H1 (cell line): Measurements from ENCODE around the gene SLC38A8. TPM values are rescaled to one million over a fixed set of nuclear protein-coding genes. Genes with fewer than 3 reads are reported as not detected.

ENCODE experiments used
- CTCF ChIA-PET: fragments of 300-600 bp; sonication (Branson Sonifier 250); formaldehyde crosslinking; loops from one replicate; lab custom pipeline; 2021; ENCODE audit not compliant: partially characterized antibody; lab: Charles Lee
- POLR2A ChIA-PET: fragments of 300-600 bp; sonication (Branson Sonifier 250); formaldehyde crosslinking; loops from one replicate; lab custom pipeline; 2021; ENCODE audit warnings: inconsistent platforms; ENCODE audit not compliant: partially characterized antibody; lab: Charles Lee
- DNase-seq, 2 experiments: peaks; one replicate each; pipeline versions ENCODE4 v3.0.0 to v3.0.0-alpha.2; 2010 to 2022; ENCODE audit warnings: low spot score in 2 of 2, low read depth in 1 of 2, mixed read lengths in 1 of 2
- FAIRE-seq: peaks from 2 replicates; lab custom pipeline; 2011; peaks lifted over from hg19 to GRCh38; lab: Jason Lieb, UNC
- H2AFZ ChIP-seq: 2 replicates; pipeline ENCODE4 v1.8.1; 2012; ENCODE audit warnings: low read length, inconsistent platforms
- H2AK5ac ChIP-seq: 2 replicates; pipeline ENCODE4 v1.6.1; 2013; ENCODE audit warnings: low read depth, low read length
- H2BK120ac ChIP-seq: replicated peaks from 2 replicates; pipeline ENCODE3; 2013; ENCODE audit warnings: low read depth, low read length, inconsistent platforms
- H2BK12ac ChIP-seq: 2 replicates; pipeline ENCODE4 v1.6.1; 2013; ENCODE audit warnings: low read depth, low read length
- H2BK15ac ChIP-seq: 2 replicates; pipeline ENCODE4 v1.6.1; 2013; ENCODE audit warnings: low read length
- H2BK20ac ChIP-seq: 2 replicates; pipeline ENCODE4 v1.6.1; 2013; ENCODE audit warnings: low read length
- H2BK5ac ChIP-seq: 2 replicates; pipeline ENCODE4 v1.6.1; 2013; ENCODE audit warnings: low read depth, low read length
- H3K14ac ChIP-seq: 2 replicates; pipeline ENCODE4 v1.6.1; 2013; ENCODE audit warnings: inconsistent platforms; ENCODE audit not compliant: insufficient read length
- H3K18ac ChIP-seq: 2 replicates; pipeline ENCODE4 v1.6.1; 2013; ENCODE audit warnings: low read length; ENCODE audit errors: extremely low read depth
- H3K23ac ChIP-seq: 2 replicates; pipeline ENCODE4 v1.6.1; 2013; ENCODE audit warnings: inconsistent platforms; ENCODE audit not compliant: insufficient read length
- H3K23me2 ChIP-seq: 2 replicates; pipeline ENCODE4 v1.6.1; 2013; ENCODE audit warnings: low read depth, low read length
- H3K27ac ChIP-seq: 2 replicates; pipeline ENCODE4 v1.6.1; 2011; ENCODE audit warnings: low read depth, low read length, inconsistent platforms
- H3K27me3 ChIP-seq, 4 experiments: replicated peaks in 1 of 4; 1 replicate in 1 of 4; 2 replicates in 3 of 4; pipeline versions ENCODE4 v1.6.1 to v1.8.1; 2011 to 2013; ENCODE audit warnings: low read length in 3 of 4, mild to moderate bottlenecking in 3 of 4, inconsistent platforms in 2 of 4, mixed read lengths in 2 of 4, moderate library complexity in 1 of 4; ENCODE audit not compliant: control insufficient read depth in 3 of 4, insufficient read depth in 3 of 4; ENCODE audit errors: extremely low read depth in 1 of 4
- H3K36me3 ChIP-seq, 4 experiments: 2 replicates each; pipeline versions ENCODE4 v1.6.1 to v1.8.1; 2011 to 2013; ENCODE audit warnings: mild to moderate bottlenecking in 4 of 4, low read length in 3 of 4, moderate library complexity in 2 of 4, control low read depth in 1 of 4, inconsistent platforms in 1 of 4; ENCODE audit not compliant: insufficient read depth in 4 of 4, control insufficient read depth in 2 of 4
- H3K4ac ChIP-seq: replicated peaks from 2 replicates; pipeline ENCODE3; 2013; ENCODE audit warnings: low read length, low read depth, mixed read lengths, inconsistent platforms; ENCODE audit not compliant: insufficient read length
- H3K4me1 ChIP-seq, 4 experiments: replicated peaks in 1 of 4; 1 replicate in 1 of 4; 2 replicates in 3 of 4; pipeline versions ENCODE4 v1.6.1 to v1.8.1; 2011 to 2013; ENCODE audit warnings: low read length in 3 of 4, inconsistent platforms in 2 of 4, mixed read lengths in 1 of 4; ENCODE audit not compliant: insufficient read depth in 4 of 4, control insufficient read depth in 3 of 4
- H3K4me2 ChIP-seq, 2 experiments: 2 replicates each; pipeline versions ENCODE4 v1.6.1 to v1.8.1; 2011 to 2013; ENCODE audit warnings: low read depth in 2 of 2, low read length in 2 of 2, control low read depth in 1 of 2, inconsistent platforms in 1 of 2, mild to moderate bottlenecking in 1 of 2; ENCODE audit not compliant: insufficient read depth in 1 of 2
- H3K4me3 ChIP-seq, 4 experiments: fragments of 200-600, 300-600 bp in 1 of 4; sonication (generic), shearing (Covaris generic), sonication (Bioruptor Twin) in 1 of 4; 2 replicates each; pipeline versions ENCODE4 v1.5.1 to v1.8.1; 2011 to 2016; ENCODE audit warnings: low read length in 4 of 4, low read depth in 3 of 4, control low read depth in 2 of 4, inconsistent platforms in 2 of 4, mild to moderate bottlenecking in 2 of 4, mixed read lengths in 1 of 4, moderate library complexity in 1 of 4; ENCODE audit not compliant: insufficient read depth in 2 of 4; ENCODE audit errors: extremely low read depth in 1 of 4
- H3K56ac ChIP-seq: replicated peaks from 2 replicates; pipeline ENCODE3; 2013; ENCODE audit warnings: low read depth, mild to moderate bottlenecking, mixed read lengths, low read length, inconsistent platforms; ENCODE audit not compliant: insufficient read length
- H3K79me1 ChIP-seq: 2 replicates; pipeline ENCODE4 v1.6.1; 2013; ENCODE audit warnings: low read depth, low read length, control low read depth
- H3K79me2 ChIP-seq, 2 experiments: 2 replicates each; pipeline versions ENCODE4 v1.6.1 to v1.8.1; 2012 to 2013; ENCODE audit warnings: low read length in 2 of 2, mild to moderate bottlenecking in 2 of 2, inconsistent platforms in 1 of 2; ENCODE audit not compliant: insufficient read depth in 2 of 2, control insufficient read depth in 1 of 2
- H3K9ac ChIP-seq, 4 experiments: replicated peaks in 1 of 4; 1 replicate in 1 of 4; 2 replicates in 3 of 4; pipeline versions ENCODE4 v1.6.1 to v1.8.1; 2011 to 2013; ENCODE audit warnings: low read depth in 3 of 4, low read length in 3 of 4, control low read depth in 2 of 4, mild to moderate bottlenecking in 2 of 4, moderate library complexity in 2 of 4, inconsistent platforms in 1 of 4; ENCODE audit errors: extremely low read depth in 1 of 4
- H3K9me3 ChIP-seq, 2 experiments: 2 replicates each; pipeline versions ENCODE4 v1.6.1 to v1.8.1; 2012 to 2013; ENCODE audit warnings: mild to moderate bottlenecking in 2 of 2, moderate library complexity in 2 of 2, control low read depth in 1 of 2, inconsistent platforms in 1 of 2, low read depth in 1 of 2, low read length in 1 of 2, mixed read lengths in 1 of 2; ENCODE audit not compliant: insufficient read depth in 2 of 2
- H4K20me1 ChIP-seq, 2 experiments: replicated peaks in 1 of 2; 2 replicates each; pipeline versions ENCODE3 to v1.8.1; 2011 to 2013; ENCODE audit warnings: inconsistent platforms in 2 of 2, low read length in 2 of 2, mild to moderate bottlenecking in 1 of 2; ENCODE audit not compliant: insufficient read depth in 2 of 2, control insufficient read depth in 1 of 2
- H4K5ac ChIP-seq: 2 replicates; pipeline ENCODE4 v1.6.1; 2013; ENCODE audit warnings: low read length, low read depth, mixed read lengths, inconsistent platforms; ENCODE audit not compliant: insufficient read length
- H4K8ac ChIP-seq: 2 replicates; pipeline ENCODE4 v1.8.0; 2013; ENCODE audit warnings: mild to moderate bottlenecking, moderate library complexity, low read length, inconsistent platforms; ENCODE audit not compliant: insufficient read depth; ENCODE audit errors: extremely low read depth
- H4K91ac ChIP-seq: replicated peaks from 2 replicates; pipeline ENCODE3; 2013; ENCODE audit warnings: low read length, mixed read lengths, inconsistent platforms; ENCODE audit not compliant: insufficient read length
- CTCF ChIP-seq, 3 experiments: IDR thresholded peaks; 1 replicate in 2 of 3; 2 replicates in 1 of 3; pipeline versions ENCODE4 v1.5.1 to v1.6.1; 2011; ENCODE audit warnings: low read length in 3 of 3, mild to moderate bottlenecking in 3 of 3, inconsistent platforms in 2 of 3, low read depth in 1 of 3, moderate library complexity in 1 of 3; ENCODE audit not compliant: insufficient read depth in 1 of 3; ENCODE audit errors: control extremely low read depth in 1 of 3
- GTF2F1 ChIP-seq: IDR thresholded peaks from 2 replicates; pipeline ENCODE4 v1.6.1; 2012; ENCODE audit warnings: low read depth, low read length, improper control_type of control experiment, borderline replicate concordance
- KDM5A ChIP-seq: fragments of 200-600 bp; IDR thresholded peaks from 2 replicates; pipeline ENCODE4 v1.7.1; 2012; ENCODE audit warnings: mild to moderate bottlenecking, low read length, inconsistent platforms, mixed read lengths
- MAFK ChIP-seq: IDR thresholded peaks from 2 replicates; pipeline ENCODE4 v1.6.1; 2012; ENCODE audit warnings: low read depth, mild to moderate bottlenecking, improper control_type of control experiment, low read length
- RBBP5 ChIP-seq: IDR thresholded peaks from 2 replicates; pipeline ENCODE4 v1.7.1; 2012; ENCODE audit warnings: low read depth, mild to moderate bottlenecking, inconsistent platforms, low read length, moderate library complexity, borderline replicate concordance
- SIX5 ChIP-seq: IDR thresholded peaks from 2 replicates; pipeline ENCODE4 v1.6.1; 2011; ENCODE audit warnings: mild to moderate bottlenecking, low read depth, low read length
- TAF1 ChIP-seq: IDR thresholded peaks from 2 replicates; pipeline ENCODE4 v1.6.1; 2011; ENCODE audit warnings: mild to moderate bottlenecking, low read depth, low read length
- TBP ChIP-seq: IDR thresholded peaks from 2 replicates; pipeline ENCODE4 v1.6.1; 2011; ENCODE audit warnings: low read depth, low read length, improper control_type of control experiment
- TEAD4 ChIP-seq: IDR thresholded peaks from 2 replicates; pipeline ENCODE4 v1.6.1; 2012; ENCODE audit warnings: low read depth, low read length, inconsistent platforms, mixed read lengths
- WGBS, 2 experiments: shearing (Covaris generic) in 1 of 2; methylation state at CpG; one replicate each; pipeline versions ENCODE4 v1.1.6 to v1.1.7; 2013 to 2015; ENCODE audit warnings: low lambda C conversion rate in 2 of 2, mixed read lengths in 2 of 2, inconsistent platforms in 1 of 2, low coverage in 1 of 2, missing lambda C conversion rate in 1 of 2; ENCODE audit not compliant: insufficient replicate concordance in 2 of 2, insufficient coverage in 1 of 2, insufficient read length in 1 of 2; ENCODE audit errors: extremely low coverage in 1 of 2, missing lambda C conversion rate in 1 of 2; 5-methylcytosine and 5-hydroxymethylcytosine counted together
- polyA plus RNA-seq, 7 experiments: library from polyadenylated mRNA; depleted of rRNA in 3 of 7; stranded (reverse) in 5 of 7; unstranded in 2 of 7; fragments of >200 nt in 5 of 7; fragments of 200-250 nt in 2 of 7; gene quantifications; 1 replicate in 5 of 7; 2 replicates in 1 of 7; 4 replicates in 1 of 7; pipeline versions ENCODE4 v1.2.1 to v1.2.3, GENCODE V29; 2011 to 2013; ENCODE audit warnings: missing spikeins in 2 of 7, mixed read lengths in 2 of 7
- total RNA-seq: library from RNA; stranded (reverse); fragmentation: NEBNext Ultra II Directional; extraction: Animal tissue kit (Norgen Biotek cat#: 25700); gene quantifications from 2 replicates; pipeline ENCODE4 v1.2.1, GENCODE V29; 2021
- TF ChIP-seq, protein P1 (sequence below): IDR thresholded peaks from 2 replicates; pipeline ENCODE4 v1.6.1; 2012; ENCODE audit warnings: inconsistent platforms
- TF ChIP-seq, protein P2 (sequence below): IDR thresholded peaks from 2 replicates; pipeline ENCODE4 v1.6.1; 2012; ENCODE audit warnings: inconsistent platforms

The SLC38A8 gene
- total and polyA plus RNA-seq, 2 of the 8 experiments (the other 6 are each of a cell fraction or from before 2014, with no cell fraction given), result 0.08 TPM; not detected in 1

DNA sequence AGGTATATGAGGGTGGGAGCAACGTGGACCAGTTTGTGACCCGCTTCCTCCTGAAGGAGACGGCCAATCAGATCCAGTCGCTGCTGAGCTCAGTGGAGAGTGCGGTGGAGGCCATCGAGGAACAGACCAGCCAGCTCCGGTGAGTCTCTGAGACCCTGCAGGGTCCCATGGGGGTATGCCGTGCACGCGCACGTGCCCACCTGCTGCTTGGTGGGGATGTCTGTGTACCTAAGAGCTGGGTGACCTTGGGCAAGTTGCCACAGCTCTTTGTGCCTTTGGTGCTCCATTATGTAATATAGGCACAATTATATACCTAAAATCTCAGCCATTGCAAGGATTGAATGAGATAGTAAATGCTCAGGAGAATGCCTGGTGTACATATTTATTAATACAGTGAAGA, 52.1 kb downstream of the SLC38A8 start:
- no peak overlapping the region for H2AK5ac ChIP-seq
- H3K4me3 ChIP-seq, result no peak overlapping the region
- no peak overlapping the region for H3K18ac ChIP-seq
- H4K8ac ChIP-seq, result no peak overlapping the region
- no peaks in the 10 kb centered on the region for H3K27me3 ChIP-seq
- H3K23me2 ChIP-seq, result no peaks in the 10 kb centered on the region
- H3K9me3 ChIP-seq, result no peaks in the 10 kb centered on the region
- no peak overlapping the region for H4K91ac ChIP-seq
- H2BK120ac ChIP-seq, result no peak overlapping the region
- H2BK20ac ChIP-seq, result no peak overlapping the region
- POLR2A ChIA-PET, result no interaction called here
- DNase-seq, result no peak
- H3K36me3 ChIP-seq, result no peaks in the 10 kb centered on the region; a peak in 1 of 8 replicates
- no peaks in the 10 kb centered on the region for H3K79me1 ChIP-seq
- no peak overlapping the region for H3K4ac ChIP-seq
- peaks cover 0 to 2% of the 10 kb centered on the region in 2 experiments for H4K20me1 ChIP-seq
- no peak for FAIRE-seq
- no peaks in the 10 kb centered on the region for H3K79me2 ChIP-seq
- H2BK12ac ChIP-seq, result no peak overlapping the region
- WGBS, 2 experiments, result 90% methylated on average over 11 of the region's 11 CpGs; no CpG with 5 or more reads in 1 of the 2 experiments
- peaks cover 2 to 7% (median 4%) of the 10 kb centered on the region in 4 experiments; a peak in 4 of 7 replicates for H3K4me1 ChIP-seq
- no peak overlapping the region for H2AFZ ChIP-seq
- H3K9ac ChIP-seq, result no peak overlapping the region
- H3K27ac ChIP-seq, result no peak overlapping the region
- no peak overlapping the region for H4K5ac ChIP-seq
- CTCF ChIA-PET, result interaction anchor here (1.1 to 3.7 kb wide), 5 partner anchors 12 to 79 kb away, joined by 3 to 13 read pairs (median 11); no protein-coding TSS in a partner anchor
- no peak overlapping the region for H3K4me2 ChIP-seq
- no peak overlapping the region for H2BK5ac ChIP-seq
- H3K23ac ChIP-seq, result no peak overlapping the region
- no peak overlapping the region for H3K14ac ChIP-seq
- no peak overlapping the region for H3K56ac ChIP-seq
- H2BK15ac ChIP-seq, result no peak overlapping the region
- TF ChIP-seq MAFK (no peak), KDM5A (no peak), TEAD4 (no peak), TBP (no peak), TAF1 (no peak), SIX5 (no peak), RBBP5 (no peak), CTCF (IDR thresholded peaks at IDR 0.05; ENCODE audit: control extremely low read depth in 1 of 3, insufficient read depth in 1 of 3, low read depth in 1 of 3, low read length in 3 of 3) (no peak), GTF2F1 (no peak)
- TF ChIP-seq, protein P1, sequence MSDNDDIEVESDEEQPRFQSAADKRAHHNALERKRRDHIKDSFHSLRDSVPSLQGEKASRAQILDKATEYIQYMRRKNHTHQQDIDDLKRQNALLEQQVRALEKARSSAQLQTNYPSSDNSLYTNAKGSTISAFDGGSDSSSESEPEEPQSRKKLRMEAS, result no peak
- TF ChIP-seq, protein P2, sequence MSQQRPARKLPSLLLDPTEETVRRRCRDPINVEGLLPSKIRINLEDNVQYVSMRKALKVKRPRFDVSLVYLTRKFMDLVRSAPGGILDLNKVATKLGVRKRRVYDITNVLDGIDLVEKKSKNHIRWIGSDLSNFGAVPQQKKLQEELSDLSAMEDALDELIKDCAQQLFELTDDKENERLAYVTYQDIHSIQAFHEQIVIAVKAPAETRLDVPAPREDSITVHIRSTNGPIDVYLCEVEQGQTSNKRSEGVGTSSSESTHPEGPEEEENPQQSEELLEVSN, result no peak
